NK-92 (cell line): ENCODE data around the gene CDADC1.
"Not testable (repeated sequence)": the region's sequence is repeated elsewhere in the genome, so short reads cannot be mapped to it uniquely, and the experiment has no call there.

ENCODE experiments used
- DNase-seq: peaks from one replicate; lab custom pipeline; 2025; ENCODE audit not compliant: unreplicated experiment; lab: John Stamatoyannopoulos, UW

The CDADC1 gene

DNA sequence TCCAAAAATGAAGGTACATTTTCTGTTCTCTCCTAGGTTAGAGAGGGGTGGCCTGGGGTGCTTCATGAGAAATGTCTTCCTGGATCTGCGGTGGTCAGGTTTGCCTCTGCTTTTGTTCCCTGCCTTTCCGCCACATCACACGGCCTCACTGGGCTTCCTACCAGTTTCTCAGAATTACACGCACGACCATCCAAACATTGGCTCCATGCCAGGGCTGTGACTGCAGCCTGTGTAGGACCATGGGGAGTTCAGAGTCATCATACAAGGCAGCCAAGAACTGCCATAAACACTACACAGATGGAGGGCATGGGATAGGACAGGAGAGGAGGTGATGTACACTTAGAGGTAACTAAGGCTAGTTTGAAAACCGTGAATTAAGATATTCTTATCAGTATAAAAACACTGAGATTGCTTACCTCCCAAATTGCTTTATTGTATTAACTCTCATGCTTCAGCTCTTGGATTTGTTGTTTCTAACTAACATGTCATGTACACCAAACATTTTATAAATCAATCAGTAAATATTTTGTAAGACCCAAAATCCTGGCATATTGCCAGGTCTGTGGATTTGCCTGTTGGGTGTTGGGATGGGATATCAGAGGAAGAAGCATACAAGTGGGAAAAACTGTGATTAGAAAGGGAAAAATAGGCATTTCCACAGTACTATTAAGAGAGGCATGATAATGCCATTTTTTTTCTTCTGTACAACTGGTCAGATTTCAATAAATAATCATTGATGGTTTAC, 45.2 kb downstream of the CDADC1 start:
- DNase-seq = no peak

DNA sequence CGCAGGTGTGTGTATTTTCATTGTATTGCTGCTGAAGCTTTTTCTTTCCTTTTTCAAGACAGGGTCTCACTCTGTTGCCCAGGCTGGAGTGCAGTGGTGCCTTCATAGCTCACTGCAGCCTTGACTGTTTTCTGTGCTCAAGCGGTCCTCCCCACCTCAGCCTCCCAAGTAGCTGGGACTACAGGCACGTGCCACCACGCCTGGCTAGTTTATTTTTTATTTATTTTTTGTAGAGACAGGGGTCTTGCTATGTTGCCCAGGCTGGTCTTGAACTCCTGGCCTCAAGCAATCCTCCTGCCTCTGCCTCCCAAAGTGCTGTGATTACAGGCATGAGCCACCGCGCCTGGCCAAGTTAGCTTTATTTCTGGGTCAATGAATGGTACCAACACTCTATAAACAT, 47.0 kb downstream of the CDADC1 start:
- DNase-seq = not testable (repeated sequence)

DNA sequence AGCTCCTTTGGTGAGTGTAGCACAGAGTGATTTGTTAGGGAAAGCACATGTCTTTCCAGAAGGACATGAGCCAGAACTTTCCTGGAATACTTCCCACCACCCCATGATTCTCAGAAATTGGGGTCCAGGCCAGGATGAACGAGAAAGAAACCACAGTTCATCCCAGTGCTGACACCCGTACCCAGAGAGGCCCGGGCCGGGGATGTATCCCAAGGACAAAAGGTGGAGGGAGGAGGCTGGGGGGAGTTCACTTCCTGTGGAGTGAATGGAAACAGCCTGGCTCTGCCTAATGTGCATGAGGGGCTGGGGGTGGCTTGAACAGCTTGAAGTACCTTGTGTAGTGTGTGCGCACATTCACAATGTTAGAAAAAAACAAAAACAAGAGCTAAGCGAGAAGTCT, 47.5 kb downstream of the CDADC1 start:
- no peak for DNase-seq

DNA sequence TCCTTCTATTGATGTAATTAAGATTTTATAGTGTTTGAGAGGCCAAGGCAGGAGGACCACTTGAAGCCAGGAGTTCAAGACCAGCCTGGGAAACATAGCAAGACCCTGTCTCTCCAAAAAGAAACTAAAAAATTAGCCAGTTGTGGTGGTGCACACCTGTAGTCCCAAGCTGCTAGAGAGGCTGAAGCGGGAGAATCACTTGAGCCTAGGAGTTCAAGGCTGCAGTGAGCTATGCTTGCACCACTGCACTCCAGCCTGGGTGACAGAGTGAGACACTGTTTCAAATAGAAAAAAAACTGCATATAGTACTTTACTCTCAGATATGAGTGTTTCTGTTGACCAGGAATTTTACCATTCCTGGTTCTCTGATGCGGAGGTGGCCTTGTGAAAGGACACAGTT, 48.9 kb downstream of the CDADC1 start:
- DNase-seq = no peak

DNA sequence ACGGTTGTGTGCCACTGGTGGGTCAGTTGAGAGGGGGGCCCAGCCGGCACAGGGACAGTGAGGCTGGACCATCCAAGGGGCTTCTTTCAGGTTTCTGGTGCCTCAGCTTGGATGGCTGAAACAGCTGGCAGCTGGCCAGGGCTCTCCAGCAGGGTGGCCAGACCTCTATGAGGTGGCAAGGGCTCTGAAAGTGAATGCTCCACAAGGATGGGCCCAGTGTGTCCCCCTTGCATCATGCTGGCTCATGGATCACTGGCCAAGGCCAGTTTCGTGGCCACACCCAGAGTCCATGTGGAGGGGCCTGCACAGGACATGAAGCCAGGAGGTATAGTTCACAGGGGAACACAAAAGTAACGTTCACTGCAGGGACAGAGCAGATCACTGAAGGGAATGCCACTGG, 49.6 kb downstream of the CDADC1 start:
- no peak for DNase-seq

DNA sequence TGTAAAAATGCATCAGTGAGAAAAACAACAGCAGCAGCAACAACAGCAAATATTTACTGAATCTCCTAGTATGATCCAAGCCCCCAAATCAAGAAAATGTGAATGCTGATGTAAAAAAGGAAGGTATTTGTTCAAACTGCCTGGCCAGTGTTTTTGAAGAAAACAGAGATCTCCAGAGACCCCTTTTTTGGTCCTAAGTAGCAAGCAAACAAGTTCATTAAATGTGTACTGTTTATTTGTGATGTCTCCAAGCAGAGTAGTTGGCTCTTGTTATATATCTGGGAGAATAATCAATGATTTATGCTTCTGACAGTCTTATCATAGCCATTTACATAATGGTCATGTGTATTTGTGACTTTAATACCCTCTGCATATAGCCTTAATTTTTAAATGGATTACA, 50.7 kb downstream of the CDADC1 start:
- DNase-seq = no peak

DNA sequence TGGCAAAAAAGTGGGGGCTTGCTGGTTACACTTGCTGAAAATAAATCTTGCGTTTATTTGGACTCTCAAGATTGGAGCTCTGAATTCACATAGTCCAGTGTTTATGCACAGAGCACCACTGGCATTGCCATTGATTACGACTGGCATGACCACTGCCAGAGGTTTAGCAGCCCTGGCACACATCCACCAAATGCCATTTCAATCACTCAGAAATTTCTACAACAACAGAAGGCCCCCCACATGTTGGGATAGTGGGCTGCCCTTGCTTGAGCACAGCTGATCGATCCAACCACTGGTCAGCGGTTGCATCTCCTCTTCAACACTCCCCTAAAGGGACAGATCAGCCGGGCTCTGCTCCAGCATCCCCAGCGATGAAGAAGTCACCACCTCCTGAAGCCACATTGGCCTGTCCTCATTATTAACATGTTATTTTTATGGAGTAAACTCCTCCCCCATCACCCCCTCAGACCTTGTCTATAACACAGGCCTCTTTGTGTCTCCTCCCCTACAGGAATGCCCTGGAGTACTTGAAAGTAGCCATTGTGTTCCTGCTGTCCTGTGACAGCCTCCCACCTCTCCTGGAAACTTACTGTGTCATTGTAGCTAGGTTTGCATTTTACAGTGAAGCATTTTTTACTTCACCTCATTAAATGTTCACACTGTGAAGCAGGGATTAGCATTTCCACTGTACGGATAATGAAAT, 51.3 kb downstream of the CDADC1 start:
- no peak for DNase-seq

DNA sequence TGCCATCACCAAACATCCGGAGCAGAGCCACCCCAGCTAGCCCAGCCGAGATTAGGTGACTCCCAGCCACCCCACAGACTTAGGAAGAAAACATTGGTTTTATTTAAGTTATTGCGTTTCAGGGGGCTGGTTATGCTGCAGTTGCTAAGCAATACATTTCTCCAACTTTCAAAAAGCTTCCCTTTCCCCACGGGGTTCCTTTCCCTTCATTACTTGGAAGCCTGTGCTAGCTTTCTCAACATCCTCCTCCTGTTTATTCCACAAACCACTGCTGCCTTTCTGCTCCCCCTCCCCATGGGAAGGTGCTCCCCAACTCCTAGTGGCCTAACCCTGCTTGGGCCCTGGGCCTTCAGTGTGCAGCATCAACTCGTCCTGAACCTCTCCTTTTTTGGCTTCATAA, 52.6 kb downstream of the CDADC1 start:
- no peak for DNase-seq

DNA sequence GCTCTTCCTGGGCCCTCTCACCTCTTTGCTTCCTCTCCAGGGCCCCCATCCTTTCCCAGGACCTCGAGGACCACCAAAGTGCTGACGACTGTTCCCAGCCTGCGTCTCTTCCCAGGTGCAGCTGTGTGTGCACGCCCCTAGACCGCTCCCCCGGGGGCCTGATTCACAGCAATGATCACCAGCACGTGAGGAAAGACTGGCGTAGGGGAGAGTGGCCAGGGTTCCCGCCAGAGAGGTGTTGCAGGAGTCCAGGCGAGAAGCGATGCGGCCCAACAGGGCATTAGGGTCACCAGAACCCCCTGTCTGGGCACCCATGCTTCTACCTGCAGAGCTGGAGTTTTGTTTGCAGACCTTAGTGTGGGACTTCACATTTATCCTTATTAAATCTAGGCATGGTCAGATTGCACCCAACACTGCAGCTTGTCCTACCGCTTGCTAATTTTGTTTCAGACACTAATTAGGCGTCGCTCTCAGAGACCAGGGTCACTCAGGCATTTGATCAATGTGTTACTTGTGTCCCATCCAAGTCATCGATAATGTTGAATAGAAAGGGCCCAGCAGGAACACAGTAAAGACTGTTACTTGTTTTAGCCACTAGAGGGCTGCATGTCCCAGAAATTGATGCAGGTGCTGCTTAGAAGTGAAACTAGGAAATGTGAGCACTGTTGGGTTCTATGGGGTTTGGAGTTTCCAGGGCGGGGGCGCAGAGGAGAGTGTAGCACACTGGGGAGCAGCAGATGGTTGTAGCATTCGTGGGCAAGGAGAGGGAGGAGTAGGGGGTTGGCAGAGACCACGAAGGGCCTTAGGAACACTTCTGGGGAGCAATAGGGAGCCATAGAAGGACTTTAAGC, 53.2 kb downstream of the CDADC1 start:
- DNase-seq = no peak

DNA sequence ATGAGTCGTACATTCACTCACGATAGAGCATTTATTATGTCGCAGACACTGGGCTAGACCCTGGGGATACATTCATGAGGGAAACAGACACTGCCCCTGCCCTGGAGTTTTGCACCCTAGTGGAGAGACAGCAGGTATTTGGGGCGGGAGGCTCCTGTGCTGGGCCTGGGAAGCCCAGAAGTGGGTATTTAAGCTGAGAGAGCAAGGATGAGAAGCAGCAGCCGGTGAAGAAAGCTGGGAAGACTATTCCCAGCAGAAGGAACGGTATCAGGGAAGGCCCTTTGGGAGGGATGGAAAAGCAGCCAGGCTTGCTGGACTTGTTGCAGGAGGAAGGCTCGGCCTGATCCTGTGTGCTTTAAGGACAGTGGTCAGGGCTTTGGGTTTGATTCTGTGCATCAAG, 54.5 kb downstream of the CDADC1 start:
- no peak for DNase-seq

DNA sequence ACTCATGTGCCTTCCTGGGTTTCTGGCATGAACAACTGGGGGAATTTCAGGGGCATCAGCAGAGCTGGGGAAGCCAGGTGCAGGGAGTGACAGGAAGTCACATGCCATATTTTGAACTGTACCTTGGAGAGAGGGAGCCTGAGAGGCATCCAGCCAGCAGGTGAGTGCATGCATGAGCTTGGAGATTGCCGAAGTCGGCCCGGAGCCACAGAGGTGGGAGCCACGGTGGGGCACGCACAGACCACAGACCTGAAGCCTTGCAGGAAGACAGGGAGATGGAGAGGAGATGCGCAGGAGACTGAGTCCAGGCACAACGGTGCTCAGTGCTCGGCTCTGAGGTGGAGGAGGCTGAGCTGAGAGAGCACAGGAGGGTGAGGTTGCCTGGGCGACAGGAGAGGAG, 55.1 kb downstream of the CDADC1 start:
- no peak for DNase-seq

DNA sequence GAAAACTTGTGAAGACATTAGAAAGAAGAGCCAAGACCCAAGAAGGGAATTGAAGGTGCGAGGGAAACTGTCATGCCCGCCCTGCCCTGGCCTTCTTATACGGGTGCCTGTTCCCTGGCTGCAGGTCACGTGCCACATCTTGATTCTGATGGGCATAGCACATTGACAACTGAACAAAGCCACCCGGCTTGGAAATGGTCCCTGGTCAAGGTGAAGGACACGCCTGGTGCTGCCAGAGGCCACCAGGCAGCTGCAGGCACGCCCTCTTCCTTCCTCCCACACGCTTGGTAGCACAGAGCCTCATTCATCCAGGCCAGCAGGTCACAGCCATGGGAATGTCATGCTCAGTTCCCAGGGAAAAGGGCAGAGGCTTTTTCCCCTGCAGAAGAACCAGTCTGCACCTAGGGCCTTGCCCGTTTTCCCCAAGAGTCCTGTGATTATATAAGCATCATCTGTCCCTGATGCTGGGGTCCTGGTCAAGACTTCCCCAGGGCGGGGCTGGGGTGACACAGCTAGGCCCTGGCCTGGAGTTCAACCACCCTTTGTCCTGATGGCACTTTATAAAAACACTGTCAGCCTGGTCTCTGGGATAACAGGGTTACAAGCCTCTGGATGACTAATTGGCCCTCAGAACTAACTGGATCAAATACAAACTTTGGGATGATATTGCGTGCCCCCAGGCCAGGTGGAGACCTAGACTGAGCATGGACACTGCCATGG, 56.0 kb downstream of the CDADC1 start:
- no peak for DNase-seq

DNA sequence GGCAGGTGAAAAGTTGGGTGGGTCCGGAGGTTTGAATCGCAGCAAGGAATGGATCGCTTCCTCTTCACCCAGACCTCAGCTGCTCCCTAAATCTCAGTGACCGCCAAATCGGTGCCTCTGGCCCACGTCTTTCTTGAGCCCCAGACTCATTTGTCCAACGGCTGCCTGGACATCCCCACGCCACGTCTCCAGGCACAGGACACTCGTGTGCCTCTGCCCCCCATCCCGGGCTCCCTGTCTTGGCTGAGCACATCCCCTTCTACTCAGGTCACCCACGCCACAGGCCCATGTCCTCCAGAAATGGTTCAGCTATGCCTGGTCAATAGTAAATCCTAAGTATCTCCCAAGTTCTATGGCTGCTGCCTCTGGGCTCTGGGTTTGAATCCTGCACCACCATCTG, 56.6 kb downstream of the CDADC1 start:
- DNase-seq = no peak

DNA sequence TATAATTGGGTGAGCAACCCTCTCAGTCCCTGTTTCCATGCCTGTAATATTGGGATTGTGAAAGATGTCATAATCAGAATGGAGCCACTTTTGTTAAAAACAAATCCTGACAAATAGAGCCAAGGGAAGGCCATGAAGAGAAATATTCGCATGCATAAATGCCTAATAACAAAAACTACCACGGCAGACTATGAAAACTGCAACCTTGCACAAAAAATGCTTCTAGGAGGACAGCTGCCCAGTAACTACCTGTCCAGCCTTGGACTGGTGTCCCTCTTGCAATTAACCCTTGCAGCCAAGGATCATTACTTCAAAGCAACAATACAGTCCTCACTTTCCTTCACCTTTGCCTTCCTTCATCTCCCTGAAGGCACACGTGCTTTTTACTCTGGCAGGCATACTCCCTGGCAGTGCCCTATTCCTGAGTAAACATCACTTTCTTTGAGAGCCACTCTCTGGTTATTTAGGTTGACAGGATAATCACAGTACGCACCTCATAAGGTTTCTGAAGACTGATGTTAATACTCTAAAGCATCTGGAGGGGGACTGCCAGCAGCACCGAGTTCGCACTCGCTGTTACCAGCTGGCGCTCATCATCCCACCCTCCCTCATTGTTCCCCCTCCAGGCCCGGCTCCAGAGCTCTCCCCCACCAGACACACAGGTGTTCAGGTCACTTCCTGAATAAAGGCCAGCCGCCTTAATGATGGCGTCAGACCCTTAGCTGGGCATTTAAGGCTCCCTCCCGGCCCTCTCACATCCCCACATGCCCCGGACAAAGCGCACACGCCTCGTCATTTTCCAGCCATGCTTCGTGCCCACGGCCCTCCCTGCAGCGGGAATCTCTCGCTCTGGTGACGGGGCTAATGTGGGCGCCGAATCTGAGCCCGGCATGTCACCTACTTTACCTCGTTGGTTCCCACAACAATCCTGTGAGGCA, 57.3 kb downstream of the CDADC1 start:
- no peak for DNase-seq

DNA sequence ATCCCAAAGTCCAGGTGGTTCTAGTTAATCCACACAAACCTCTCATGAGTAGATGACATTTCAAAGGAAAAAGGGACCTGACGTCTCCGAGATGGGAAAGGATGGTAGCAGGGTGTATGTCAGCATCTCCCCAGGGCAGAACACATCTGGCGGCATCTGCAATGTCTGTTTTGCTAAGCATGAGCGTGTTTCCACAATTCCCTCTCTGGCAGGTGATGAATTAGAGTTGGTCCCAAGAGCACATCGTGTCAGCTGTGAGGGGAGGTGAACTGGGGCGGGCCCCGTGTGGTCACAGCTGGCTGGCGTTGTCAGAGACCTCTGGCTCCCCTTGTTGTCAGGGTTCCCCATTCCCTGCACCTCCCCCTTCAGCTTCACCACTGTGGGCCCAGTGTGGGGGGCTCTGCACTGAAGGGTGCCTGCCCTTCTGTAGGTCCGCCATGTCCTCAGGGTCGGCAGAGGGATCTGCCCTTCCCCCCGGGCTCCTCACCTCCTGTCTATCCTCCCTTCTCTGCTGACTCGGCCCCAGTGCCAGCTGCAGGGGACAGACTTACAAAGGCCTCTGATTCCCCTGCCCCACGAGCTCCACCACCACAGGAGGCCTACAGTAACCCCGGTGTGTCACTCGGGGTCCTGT, 58.2 kb downstream of the CDADC1 start:
- no peak for DNase-seq

DNA sequence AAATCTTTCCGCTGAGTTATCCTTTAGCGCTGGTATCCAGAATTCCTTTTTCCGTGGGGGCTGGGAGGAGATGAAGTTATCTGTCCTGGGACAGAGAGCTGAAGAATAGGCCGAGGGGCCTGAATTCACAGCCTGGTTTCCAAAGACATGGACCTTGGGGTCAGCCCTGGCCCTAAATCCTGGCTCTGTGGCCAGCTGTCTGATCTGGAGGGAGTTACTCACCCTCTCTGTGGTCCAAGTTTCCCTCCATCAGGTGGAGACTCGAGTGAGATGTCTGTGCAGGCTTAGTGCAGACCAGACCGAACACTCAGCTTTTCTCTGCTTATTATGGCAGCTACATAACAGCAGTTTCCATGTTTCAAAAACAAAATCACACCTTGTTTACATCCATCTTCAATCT, 59.6 kb downstream of the CDADC1 start:
- DNase-seq = no peak

DNA sequence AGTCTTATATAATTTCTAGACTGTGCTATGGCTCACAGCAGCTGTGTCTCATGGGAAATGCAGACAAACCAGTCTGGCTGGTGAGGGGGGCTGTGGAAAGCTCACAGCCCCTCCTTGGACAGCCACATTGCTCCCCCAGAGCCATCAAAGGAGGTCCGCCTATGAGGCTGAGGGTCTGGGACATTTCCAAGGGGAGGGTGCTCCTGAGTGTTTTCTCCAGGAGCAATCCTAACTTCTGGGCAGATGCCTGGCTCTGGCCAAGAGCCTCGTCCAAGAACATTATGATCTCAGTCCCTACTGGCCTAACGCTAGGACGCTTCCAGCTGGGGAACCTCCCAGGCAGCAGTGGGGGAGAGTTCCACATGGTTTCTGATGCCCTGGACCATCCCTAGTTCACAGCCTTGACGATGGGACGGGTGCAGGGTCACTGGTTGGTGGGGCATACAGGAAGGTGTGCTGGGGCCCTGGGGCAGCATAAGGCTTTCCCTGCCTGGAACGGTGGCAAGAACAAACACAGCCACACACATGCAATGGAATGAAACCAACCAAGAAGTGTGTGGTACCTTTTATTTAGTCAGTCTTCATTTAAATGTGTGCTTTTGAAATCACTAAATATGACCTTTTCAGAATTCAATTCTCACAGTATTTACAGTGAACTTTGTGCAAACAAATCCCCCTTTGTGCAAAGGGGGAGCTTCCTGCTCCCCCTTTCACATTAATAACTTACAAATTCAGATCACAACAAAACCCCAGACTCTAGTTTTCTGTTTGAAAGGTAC, 60.6 kb downstream of the CDADC1 start:
- no peak for DNase-seq

DNA sequence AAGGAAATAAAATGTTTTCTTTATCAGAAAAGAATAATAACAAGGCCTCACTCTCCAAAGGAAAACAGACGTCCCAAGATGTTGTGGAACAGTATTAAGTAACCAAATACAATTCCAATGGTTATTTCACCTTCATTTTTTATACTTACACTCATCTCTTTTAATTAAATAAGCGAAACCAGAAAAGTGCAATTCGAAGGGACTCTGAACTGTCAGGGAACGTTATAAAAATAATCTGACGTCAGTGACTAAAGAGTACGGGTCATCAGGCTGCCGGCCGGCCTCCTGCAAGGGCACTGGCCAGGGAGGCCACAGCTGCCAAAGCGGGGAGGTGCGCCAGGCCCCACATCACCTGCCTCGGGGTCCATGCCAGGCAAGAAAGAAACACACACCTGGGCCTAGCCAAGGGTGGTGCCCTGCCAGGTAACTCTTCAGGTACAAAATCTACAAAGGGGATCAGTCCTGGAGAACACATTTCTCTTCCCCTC, 61.2 kb downstream of the CDADC1 start:
- DNase-seq = no peak

DNA sequence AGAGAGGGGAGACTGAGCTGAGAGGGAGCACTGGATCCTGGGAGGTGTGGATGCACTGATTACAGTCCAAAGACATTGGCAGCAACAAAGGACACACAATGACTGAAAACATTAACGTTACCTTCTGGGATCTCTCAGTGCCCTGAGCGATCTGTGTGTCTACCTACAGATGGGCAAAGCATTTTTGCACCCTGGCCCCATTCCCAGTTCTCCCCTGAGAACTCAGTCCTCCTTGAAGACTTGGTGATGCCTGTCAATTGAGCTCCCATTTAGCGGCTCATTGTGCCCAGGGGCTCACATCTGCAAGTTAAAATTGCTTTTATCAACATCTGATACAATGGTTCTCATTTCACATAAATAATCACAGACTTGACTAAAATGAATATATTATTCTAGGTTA, 62.5 kb downstream of the CDADC1 start:
- DNase-seq = no peak
